ENCODE results near the gene CENPL. TPM values are rescaled to one million over a fixed set of nuclear protein-coding genes. Genes with fewer than 3 reads are reported as not detected.
"Not testable (repeated sequence)": the region's sequence is repeated elsewhere in the genome, so short reads cannot be mapped to it uniquely, and the experiment has no call there.

The CENPL gene
- total RNA-seq, 4 donors from 2014 or later, result 3.6 to 7.1 (median 5.8) TPM

DNA sequence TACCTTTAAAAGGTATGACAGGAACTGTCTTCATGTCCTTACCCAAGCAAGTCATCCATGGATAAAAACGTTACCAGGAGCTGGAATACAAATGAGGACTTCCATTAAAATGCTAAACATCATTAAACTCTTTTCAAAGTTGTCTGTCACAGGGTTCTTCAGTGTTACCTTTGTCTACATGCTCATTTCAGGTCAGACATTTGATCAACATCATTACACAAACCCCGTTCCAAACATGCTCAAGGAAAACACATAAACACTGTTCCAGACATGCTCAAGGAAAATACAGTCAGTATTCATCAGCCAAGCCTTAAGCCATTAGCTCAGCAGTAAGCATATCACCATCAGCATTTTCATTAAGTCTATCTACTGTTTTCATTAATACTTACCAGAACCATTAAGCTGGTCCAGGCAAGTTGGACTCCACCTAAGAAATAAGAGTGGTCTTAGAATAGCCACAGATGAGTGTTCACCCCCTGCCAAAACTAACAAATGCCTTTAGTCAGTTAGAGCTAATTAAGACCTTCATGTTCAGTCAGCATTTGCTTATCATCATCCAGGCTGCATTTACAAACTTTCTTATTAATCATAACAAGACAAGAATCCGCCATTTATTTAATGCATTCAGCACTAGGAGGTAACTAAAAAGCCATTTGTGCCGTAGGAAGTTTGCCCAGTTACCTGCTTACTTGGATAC, 40.9 kb upstream of the CENPL start:
- no peak for DNase-seq (ENCODE audit: extremely low spot score)
- intact Hi-C loops (cut with DNase I), result loop anchor here (2.0 to 5.0 kb wide), 3 partner anchors 41 to 433 kb away; partner anchors contain the start of genes CENPL, DARS2 and RC3H1
- 34% methylated on average over 4 of the region's 4 CpGs for WGBS
- no peak for TF ChIP-seq POLR2AphosphoS5 (IDR thresholded peaks at IDR 0.05)
- no peak for TF ChIP-seq POLR2A (IDR thresholded peaks at IDR 0.05; ENCODE audit: low read depth)
- TF ChIP-seq EP300 (IDR thresholded peaks at IDR 0.05), result no peak
- TF ChIP-seq, protein P1, sequence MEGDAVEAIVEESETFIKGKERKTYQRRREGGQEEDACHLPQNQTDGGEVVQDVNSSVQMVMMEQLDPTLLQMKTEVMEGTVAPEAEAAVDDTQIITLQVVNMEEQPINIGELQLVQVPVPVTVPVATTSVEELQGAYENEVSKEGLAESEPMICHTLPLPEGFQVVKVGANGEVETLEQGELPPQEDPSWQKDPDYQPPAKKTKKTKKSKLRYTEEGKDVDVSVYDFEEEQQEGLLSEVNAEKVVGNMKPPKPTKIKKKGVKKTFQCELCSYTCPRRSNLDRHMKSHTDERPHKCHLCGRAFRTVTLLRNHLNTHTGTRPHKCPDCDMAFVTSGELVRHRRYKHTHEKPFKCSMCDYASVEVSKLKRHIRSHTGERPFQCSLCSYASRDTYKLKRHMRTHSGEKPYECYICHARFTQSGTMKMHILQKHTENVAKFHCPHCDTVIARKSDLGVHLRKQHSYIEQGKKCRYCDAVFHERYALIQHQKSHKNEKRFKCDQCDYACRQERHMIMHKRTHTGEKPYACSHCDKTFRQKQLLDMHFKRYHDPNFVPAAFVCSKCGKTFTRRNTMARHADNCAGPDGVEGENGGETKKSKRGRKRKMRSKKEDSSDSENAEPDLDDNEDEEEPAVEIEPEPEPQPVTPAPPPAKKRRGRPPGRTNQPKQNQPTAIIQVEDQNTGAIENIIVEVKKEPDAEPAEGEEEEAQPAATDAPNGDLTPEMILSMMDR (IDR thresholded peaks at IDR 0.05), result no peak
- Histone ChIP-seq H3K4me3 (peak overlapping the region in 2 of 4 donors; percentile 5 to 96), H3K4me1 (peaks cover 20 to 48% (median 46%) of the 10 kb centered on the region in 4 donors), H3K9me3 (no peaks in the 10 kb centered on the region), H3K36me3 (peaks cover 32 to 65% (median 53%) of the 10 kb centered on the region in 4 donors), H3K27me3 (no peaks in the 10 kb centered on the region), H3K27ac (replicated peaks in 1 of 4) (peak overlapping the region in 2 of 4 donors; percentile 13 to 99)

DNA sequence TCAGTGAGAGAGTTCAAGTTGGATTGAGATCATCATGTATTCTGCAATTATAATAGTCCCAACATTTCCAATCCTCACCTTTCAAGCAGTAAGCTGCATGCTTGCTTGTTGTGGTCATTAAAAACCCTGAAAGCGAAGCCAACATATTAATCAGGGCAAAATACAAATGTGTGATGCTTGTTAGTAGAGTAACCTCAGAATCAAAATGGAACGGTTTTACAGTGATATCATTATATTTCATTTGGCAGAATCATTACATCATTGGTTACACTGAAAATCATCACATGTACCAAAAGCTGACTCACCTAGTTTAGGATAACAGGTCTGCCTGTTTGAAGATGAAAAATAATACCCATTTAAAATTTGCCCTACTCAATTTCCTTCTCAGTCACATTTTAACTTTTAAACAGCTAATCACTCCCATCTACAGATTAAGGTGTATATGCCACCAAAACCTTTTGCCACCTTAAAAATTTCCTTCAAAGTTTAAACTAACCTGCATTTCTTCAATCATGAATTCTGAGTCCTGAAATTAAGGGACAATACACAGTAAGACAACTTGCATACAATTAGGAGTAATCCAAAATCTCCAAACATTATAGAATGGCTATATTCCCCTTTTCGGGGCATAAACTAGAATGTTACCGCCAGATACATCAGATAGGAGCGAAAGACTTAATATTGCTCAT, 39.6 kb upstream of the CENPL start:
- intact Hi-C loops (cut with DNase I), result no loop called here
- Histone ChIP-seq H3K36me3 (peaks cover 32 to 71% (median 60%) of the 10 kb centered on the region in 4 donors), H3K4me1 (peaks cover 18 to 39% (median 38%) of the 10 kb centered on the region in 4 donors), H3K27me3 (no peaks in the 10 kb centered on the region), H3K9me3 (no peaks in the 10 kb centered on the region), H3K27ac (replicated peaks in 1 of 4) (no peak overlapping the region), H3K4me3 (no peak overlapping the region)
- no peak for TF ChIP-seq EP300 (IDR thresholded peaks at IDR 0.05)
- TF ChIP-seq POLR2AphosphoS5 (IDR thresholded peaks at IDR 0.05), result no peak
- TF ChIP-seq POLR2A (IDR thresholded peaks at IDR 0.05; ENCODE audit: low read depth), result no peak
- TF ChIP-seq, protein P1 (IDR thresholded peaks at IDR 0.05), result no peak
- 83% methylated on average over 5 of the region's 5 CpGs for WGBS
- DNase-seq (ENCODE audit: extremely low spot score), result no peak

DNA sequence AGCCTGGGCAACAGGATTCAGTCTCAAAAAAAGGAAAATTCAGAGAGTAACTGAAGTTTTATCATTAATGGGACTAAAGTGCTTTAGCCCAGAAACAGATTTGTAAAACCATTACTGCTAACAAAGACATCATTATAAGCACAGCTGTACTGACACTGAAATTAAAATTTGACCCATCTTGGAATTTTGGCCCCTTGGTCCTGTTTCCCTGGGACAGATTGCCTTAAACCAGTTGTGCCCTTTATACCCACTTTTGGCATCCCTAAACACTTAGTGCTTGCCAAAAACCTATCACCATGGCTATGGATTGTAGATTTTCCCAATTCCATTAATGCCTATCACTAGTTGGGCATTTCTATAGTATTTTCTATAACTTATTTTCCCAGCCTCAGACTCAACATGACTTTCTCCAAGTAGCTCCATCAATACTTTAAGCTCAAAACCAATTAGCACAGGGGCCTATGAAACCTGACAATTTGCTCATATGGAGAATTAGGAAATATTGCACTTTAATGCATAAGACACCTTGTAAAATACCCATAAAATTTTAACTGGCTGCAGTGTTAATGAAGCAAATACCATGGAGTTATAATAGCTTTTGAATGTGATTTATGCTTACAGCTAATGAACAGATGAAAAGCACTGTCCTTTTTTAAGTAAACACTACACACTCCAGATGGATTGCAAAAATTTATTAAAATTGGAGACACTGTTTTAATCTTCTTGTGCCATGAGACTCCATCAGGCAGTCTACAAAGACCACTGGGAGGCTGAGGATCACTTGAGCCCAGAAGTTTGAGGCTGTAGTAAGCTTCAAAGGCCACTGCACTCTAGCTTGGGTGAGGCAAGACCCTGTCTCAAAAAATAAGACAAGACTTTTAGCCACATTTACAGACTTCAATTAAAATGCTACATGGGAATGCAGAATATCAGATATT, 38.8 kb upstream of the CENPL start:
- peaks cover 32 to 79% (median 67%) of the 10 kb centered on the region in 4 donors for H3K36me3 ChIP-seq
- H3K9me3 ChIP-seq, result no peaks in the 10 kb centered on the region
- peaks cover 14 to 32% (median 30%) of the 10 kb centered on the region in 4 donors for H3K4me1 ChIP-seq
- no peak for TF ChIP-seq POLR2AphosphoS5 (IDR thresholded peaks at IDR 0.05)
- no peak for TF ChIP-seq POLR2A (IDR thresholded peaks at IDR 0.05; ENCODE audit: low read depth)
- TF ChIP-seq, protein P1 (IDR thresholded peaks at IDR 0.05), result no peak
- TF ChIP-seq EP300 (IDR thresholded peaks at IDR 0.05), result no peak
- H3K4me3 ChIP-seq, result no peak overlapping the region
- no peak overlapping the region for H3K27ac ChIP-seq (replicated peaks in 1 of 4)
- H3K27me3 ChIP-seq, result no peaks in the 10 kb centered on the region
- no peak for DNase-seq (ENCODE audit: extremely low spot score)
- intact Hi-C loops (cut with DNase I), result no loop called here

DNA sequence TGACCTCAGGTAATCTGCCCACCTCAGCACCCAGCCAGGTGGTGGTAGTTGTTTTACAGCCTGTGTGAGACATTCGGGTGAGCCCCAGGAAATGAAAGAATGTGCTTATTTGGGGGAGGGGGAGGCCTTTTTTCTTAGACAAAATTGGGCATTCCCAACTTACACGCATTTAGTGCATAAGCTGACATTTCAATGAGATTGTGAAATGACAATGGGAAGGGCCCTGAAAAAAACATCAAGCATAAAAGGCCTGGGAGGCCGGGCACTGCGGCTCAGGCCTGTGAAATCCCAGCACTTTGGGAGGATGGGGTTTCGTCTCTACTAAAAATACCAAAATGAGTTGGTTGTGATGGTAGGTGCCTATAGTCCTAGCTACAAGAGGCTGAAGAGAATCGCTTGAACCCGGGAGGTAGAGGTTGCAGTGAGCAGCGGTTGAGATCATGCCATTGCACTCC, 38.1 kb upstream of the CENPL start:
- H3K36me3 ChIP-seq, result peaks cover 32 to 86% (median 73%) of the 10 kb centered on the region in 4 donors
- 62% methylated on average over 8 of the region's 8 CpGs for WGBS
- no peak for DNase-seq (ENCODE audit: extremely low spot score)
- no peak overlapping the region for H3K4me3 ChIP-seq
- no peaks in the 10 kb centered on the region for H3K27me3 ChIP-seq
- intact Hi-C loops (cut with DNase I), result no loop called here
- TF ChIP-seq POLR2AphosphoS5 (IDR thresholded peaks at IDR 0.05) (no peak), EP300 (IDR thresholded peaks at IDR 0.05) (no peak), POLR2A (IDR thresholded peaks at IDR 0.05; ENCODE audit: low read depth) (no peak)
- TF ChIP-seq, protein P1 (IDR thresholded peaks at IDR 0.05), result no peak
- no peak overlapping the region for H3K27ac ChIP-seq (replicated peaks in 1 of 4)
- H3K9me3 ChIP-seq, result no peaks in the 10 kb centered on the region
- peaks cover 14 to 32% (median 30%) of the 10 kb centered on the region in 4 donors for H3K4me1 ChIP-seq

DNA sequence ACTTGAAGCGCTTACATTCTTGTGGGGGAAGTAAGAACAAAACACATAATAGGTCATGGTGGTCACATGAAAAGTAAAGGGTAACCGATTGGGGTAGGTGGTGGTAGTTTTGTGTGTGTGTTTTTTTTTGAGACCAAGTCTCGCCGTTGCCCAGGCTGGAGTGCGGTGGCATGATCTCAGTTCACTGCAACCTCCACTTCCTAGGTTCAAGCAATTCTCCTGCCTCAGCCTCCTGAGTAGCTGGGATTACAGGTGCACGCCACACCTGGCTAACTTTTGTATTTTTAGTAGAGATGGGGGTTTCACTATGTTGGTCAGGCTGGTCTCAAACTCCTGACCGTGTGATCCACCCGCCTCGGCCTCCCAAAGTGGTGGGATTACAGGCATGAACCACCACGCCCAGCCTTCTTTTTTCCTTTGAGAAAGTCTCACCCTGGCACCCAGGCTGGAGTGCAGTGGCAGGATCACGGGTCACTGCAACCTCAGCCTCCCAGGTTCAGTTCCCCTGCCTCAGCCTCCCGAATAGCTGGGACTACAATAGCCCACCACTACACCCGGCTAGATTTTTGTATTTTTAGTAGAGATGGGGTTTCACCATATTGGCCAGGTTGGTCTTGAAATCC, 37.6 kb upstream of the CENPL start:
- intact Hi-C loops (cut with DNase I); H3K9me3 ChIP-seq; H3K4me3 ChIP-seq; H3K27me3 ChIP-seq; DNase-seq (ENCODE audit: extremely low spot score); H3K27ac ChIP-seq (replicated peaks in 1 of 4): not testable (repeated sequence)
- Histone ChIP-seq H3K4me1 (peaks cover 14 to 32% (median 27%) of the 10 kb centered on the region in 4 donors), H3K36me3 (peaks cover 32 to 90% (median 79%) of the 10 kb centered on the region in 4 donors)
- WGBS, result 94% methylated on average over 9 of the region's 13 CpGs
